Tibial nerve (tissue), 4 donors: ENCODE measurements around the gene TGFB2. TPM values are rescaled to one million over a fixed set of nuclear protein-coding genes. Genes with fewer than 3 reads are reported as not detected.

ENCODE experiments used
- DNase-seq, 2 donors: peaks; one replicate each; pipeline ENCODE4 v3.0.0-alpha.2; 2019; ENCODE audit warnings: low spot score in 2 of 2
- H3K27ac ChIP-seq, 4 donors: fragments of 200-600 bp; sonication (generic) in 3 of 4; one replicate each; pipeline ENCODE4 v1.5.1; 2017 to 2019; ENCODE audit warnings: mild to moderate bottlenecking in 1 of 4
- H3K27me3 ChIP-seq, 2 donors: fragments of 200-600 bp; sonication (generic) in 1 of 2; one replicate each; pipeline versions ENCODE4 v1.5.1 to v1.6.0; 2017 to 2019
- H3K36me3 ChIP-seq, 3 donors: fragments of 200-600 bp; sonication (generic); one replicate each; pipeline ENCODE4 v1.5.1; 2018 to 2019
- H3K4me1 ChIP-seq, 4 donors: fragments of 200-600 bp; sonication (generic) in 3 of 4; one replicate each; pipeline ENCODE4 v1.5.1; 2017 to 2019
- H3K4me3 ChIP-seq, 4 donors: fragments of 200-600 bp; sonication (generic) in 3 of 4; one replicate each; pipeline ENCODE4 v1.5.1; 2017 to 2019; ENCODE audit warnings: mild to moderate bottlenecking in 1 of 4, moderate library complexity in 1 of 4
- H3K9me3 ChIP-seq, 4 donors: fragments of 200-600 bp; sonication (generic) in 3 of 4; one replicate each; pipeline ENCODE4 v1.5.1; 2017 to 2019
- CTCF ChIP-seq, 5 experiments: fragments of 200-600 bp in 3 of 5; fragments of 450-650 bp in 2 of 5; sonication (generic) in 3 of 5; IDR thresholded peaks; one replicate each; pipeline ENCODE4 v1.5.1; 2016 to 2019; ENCODE audit warnings: antibody characterized with exemption in 5 of 5, mild to moderate bottlenecking in 3 of 5, moderate library complexity in 2 of 5
- EP300 ChIP-seq, 2 donors: sonication (generic); formaldehyde crosslinking; IDR thresholded peaks; one replicate each; pipeline ENCODE4 v1.6.1; 2017; ENCODE audit warnings: antibody characterized with exemption in 2 of 2, mild to moderate bottlenecking in 1 of 2
- POLR2A ChIP-seq, 2 donors: fragments of 450-650 bp; IDR thresholded peaks; one replicate each; pipeline ENCODE4 v1.6.1; 2017; ENCODE audit warnings: antibody characterized with exemption in 2 of 2, mild to moderate bottlenecking in 2 of 2, moderate library complexity in 2 of 2
- WGBS, 2 donors: methylation state at CpG; one replicate each; pipeline ENCODE4 v1.1.5; 2018; 5-methylcytosine and 5-hydroxymethylcytosine counted together
- total RNA-seq, 4 donors: library from RNA; depleted of rRNA; stranded (reverse); fragments of >200 nt; gene quantifications; one replicate each; pipeline ENCODE4 v1.1.0, GENCODE V29; 2016

Gene TGFB2
- total RNA-seq, 4 donors from 2014 or later = 7.3 to 13.5 (median 8.3) TPM

- H3K27ac ChIP-seq = peak overlapping the region in 3 of 4 donors; percentile 10 to 89 (median 89)
- no peak for DNase-seq
- H3K4me1 ChIP-seq = peaks cover 0 to 50% (median 11%) of the 10 kb centered on the region in 4 donors
- no peaks in the 10 kb centered on the region for H3K9me3 ChIP-seq
- TF ChIP-seq EP300 (IDR thresholded peaks at IDR 0.05) (no peak), POLR2A (IDR thresholded peaks at IDR 0.05) (no peak), CTCF (IDR thresholded peaks at IDR 0.05) (no peak)
- no peaks in the 10 kb centered on the region for H3K27me3 ChIP-seq
- 33 to 34% methylated on average over 3 of the region's 3 CpGs for WGBS, 2 donors
- peak overlapping the region in 3 of 4 donors; percentile 7 to 71 (median 14) for H3K4me3 ChIP-seq
- H3K36me3 ChIP-seq = no peaks in the 10 kb centered on the region
Observed at GRCh38 chr1:218348628-218349071, 3.5 kb downstream of the TGFB2 start.

GRCh38 chr1:218349348-218350034, 4.4 kb downstream of the TGFB2 start:
- H3K4me1 ChIP-seq = peaks cover 0 to 50% (median 11%) of the 10 kb centered on the region in 4 donors
- peak overlapping the region in 1 of 4 donors; percentile 71 for H3K4me3 ChIP-seq
- no peaks in the 10 kb centered on the region for H3K36me3 ChIP-seq
- no peaks in the 10 kb centered on the region for H3K27me3 ChIP-seq
- peak overlapping the region in 2 of 4 donors; percentile 89 for H3K27ac ChIP-seq
- WGBS, 2 donors = 54 to 67% methylated on average over 5 of the region's 5 CpGs
- no peak for DNase-seq
- TF ChIP-seq EP300 (IDR thresholded peaks at IDR 0.05) = no peak
- TF ChIP-seq CTCF (IDR thresholded peaks at IDR 0.05) = no peak
- no peak for TF ChIP-seq POLR2A (IDR thresholded peaks at IDR 0.05)
- H3K9me3 ChIP-seq = no peaks in the 10 kb centered on the region

DNA sequence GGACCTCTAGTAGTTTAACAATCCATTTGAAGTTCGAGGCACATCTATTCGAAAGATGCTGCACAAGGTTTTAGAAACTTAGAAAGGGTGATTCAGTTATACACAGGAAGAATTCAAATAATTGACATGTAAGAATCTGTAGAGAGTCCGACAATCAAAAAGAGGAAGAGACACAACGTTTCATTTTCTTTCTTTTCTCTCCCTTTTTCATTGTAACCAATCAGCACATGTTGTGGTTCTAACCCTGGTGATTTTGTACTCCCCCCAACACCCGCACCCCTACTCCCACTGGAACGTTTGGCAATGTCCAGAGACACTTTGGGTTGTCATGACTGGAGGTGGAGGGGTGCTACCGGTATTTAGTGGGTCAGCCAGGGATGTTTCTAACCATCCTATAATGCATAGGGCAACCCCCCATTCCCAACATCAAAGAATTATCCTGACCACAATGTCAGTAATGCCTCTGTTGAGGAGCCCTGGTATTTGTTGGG, 4.9 kb downstream of the TGFB2 start:
- TF ChIP-seq POLR2A (IDR thresholded peaks at IDR 0.05) = no peak
- TF ChIP-seq EP300 (IDR thresholded peaks at IDR 0.05) = no peak
- no peak for TF ChIP-seq CTCF (IDR thresholded peaks at IDR 0.05)
- peak overlapping the region in 1 of 4 donors; percentile 71 for H3K4me3 ChIP-seq
- H3K27me3 ChIP-seq = no peaks in the 10 kb centered on the region
- no peaks in the 10 kb centered on the region for H3K36me3 ChIP-seq
- H3K4me1 ChIP-seq = peaks cover 0 to 50% (median 9%) of the 10 kb centered on the region in 4 donors
- peak overlapping the region in 2 of 4 donors; percentile 89 for H3K27ac ChIP-seq
- H3K9me3 ChIP-seq = no peaks in the 10 kb centered on the region
- WGBS, 2 donors = 50 to 67% methylated on average over 7 of the region's 7 CpGs
- no peak for DNase-seq

DNA sequence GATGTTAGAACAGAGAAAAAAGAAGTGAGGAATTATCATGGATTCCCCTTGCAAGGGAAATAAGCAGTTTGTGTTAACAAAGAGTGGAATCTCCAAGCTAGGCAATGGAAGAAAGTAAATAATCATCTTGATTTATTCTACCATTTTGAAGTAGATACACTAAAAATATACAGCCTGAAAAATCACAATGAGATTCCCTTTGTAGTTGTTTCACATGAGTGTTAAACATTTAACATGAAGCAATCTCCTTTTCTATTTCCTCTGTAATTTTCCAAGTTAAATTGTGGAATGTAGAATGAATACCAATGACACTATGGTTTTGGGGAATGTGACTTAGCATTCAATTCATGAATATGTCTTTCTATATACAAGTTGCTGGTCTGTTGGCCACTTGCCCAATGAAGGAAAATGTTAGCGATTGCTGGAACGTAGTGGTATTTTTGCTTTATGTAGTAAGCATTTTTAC, 5.7 kb downstream of the TGFB2 start:
- 5 to 7% methylated on average over 2 of the region's 2 CpGs for WGBS, 2 donors
- Histone ChIP-seq H3K9me3 (no peaks in the 10 kb centered on the region), H3K27ac (peak overlapping the region; percentile 51 to 89 (median 74)), H3K27me3 (no peaks in the 10 kb centered on the region), H3K36me3 (no peaks in the 10 kb centered on the region), H3K4me1 (peaks cover 0 to 50% (median 9%) of the 10 kb centered on the region in 4 donors), H3K4me3 (peak overlapping the region in 3 of 4 donors; percentile 17 to 37 (median 29))
- no peak for TF ChIP-seq EP300 (IDR thresholded peaks at IDR 0.05)
- TF ChIP-seq POLR2A (IDR thresholded peaks at IDR 0.05) = no peak
- TF ChIP-seq CTCF (IDR thresholded peaks at IDR 0.05) = no peak
- DNase-seq = no peak
